DND-41 (cell line): ENCODE data around the gene NEU3.

ENCODE experiments used
- ATAC-seq: fragments of 200-7000 bp; cut with Tn5 transposase; 3 replicates; pipeline ENCODE4 v1.9.1; 2021; ENCODE audit warnings: low read depth; ENCODE audit not compliant: insufficient read depth
- DNase-seq: peaks from one replicate; pipeline ENCODE4 v3.0.0-alpha.2; 2020
- H2AFZ ChIP-seq: 2 replicates; pipeline ENCODE4 v1.6.0; 2012; ENCODE audit warnings: low read depth, low read length
- H3K27ac ChIP-seq: 2 replicates; pipeline ENCODE4 v1.5.1; 2012; ENCODE audit warnings: low read length, inconsistent platforms
- H3K27me3 ChIP-seq: fragments of 200-600 bp; sonication (generic); 2 replicates; pipeline ENCODE4 v1.6.0; 2012; ENCODE audit warnings: low read length, mild to moderate bottlenecking, inconsistent platforms; ENCODE audit not compliant: insufficient read depth, poor library complexity
- H3K36me3 ChIP-seq: 2 replicates; pipeline ENCODE4 v1.5.1; 2012; ENCODE audit warnings: low read length, inconsistent platforms; ENCODE audit not compliant: insufficient read depth
- H3K4me1 ChIP-seq: 2 replicates; pipeline ENCODE4 v1.5.1; 2012; ENCODE audit warnings: mild to moderate bottlenecking, low read length; ENCODE audit not compliant: insufficient read depth
- H3K4me2 ChIP-seq: 2 replicates; pipeline ENCODE4 v1.6.0; 2012; ENCODE audit warnings: mild to moderate bottlenecking, moderate library complexity, low read length, inconsistent platforms; ENCODE audit not compliant: insufficient read depth
- H3K4me3 ChIP-seq, 2 experiments: fragments of 200-600 bp in 1 of 2; shearing (Covaris generic) in 1 of 2; 2 replicates each; pipeline ENCODE4 v1.5.1; 2012 to 2016; ENCODE audit warnings: inconsistent platforms in 2 of 2, low read length in 2 of 2, mild to moderate bottlenecking in 2 of 2, low read depth in 1 of 2, moderate library complexity in 1 of 2
- H3K79me2 ChIP-seq: 2 replicates; pipeline ENCODE4 v1.6.0; 2012; ENCODE audit warnings: low read length, inconsistent platforms; ENCODE audit not compliant: insufficient read depth
- H3K9ac ChIP-seq: 2 replicates; pipeline ENCODE4 v1.6.0; 2012; ENCODE audit warnings: low read depth, mild to moderate bottlenecking, inconsistent platforms, low read length, moderate library complexity
- H3K9me3 ChIP-seq: 2 replicates; pipeline ENCODE4 v1.5.1; 2012; ENCODE audit warnings: low read length, moderate library complexity, mild to moderate bottlenecking, inconsistent platforms; ENCODE audit not compliant: insufficient read depth, severe bottlenecking
- H4K20me1 ChIP-seq: 2 replicates; pipeline ENCODE4 v1.6.0; 2012; ENCODE audit warnings: low read length; ENCODE audit not compliant: insufficient read depth
- CTCF ChIP-seq: IDR thresholded peaks from 2 replicates; pipeline ENCODE4 v1.5.1; 2012; ENCODE audit warnings: borderline replicate concordance, low read length, moderate library complexity, mild to moderate bottlenecking; ENCODE audit not compliant: poor library complexity, severe bottlenecking; ENCODE audit errors: extremely low read depth
- EZH2 ChIP-seq: IDR thresholded peaks from 3 replicates; pipeline ENCODE4 v1.6.1; 2012; ENCODE audit warnings: borderline replicate concordance, low read depth, mild to moderate bottlenecking, moderate library complexity, low read length, inconsistent platforms; ENCODE audit not compliant: severe bottlenecking

NEU3 gene

GRCh38 chr11:75056814-75057213 is 68.1 kb downstream of the NEU3 start:
- ATAC-seq: no peak
- TF ChIP-seq EZH2 (no peak), CTCF (no peak)

GRCh38 chr11:75059299-75059698 is 70.6 kb downstream of the NEU3 start:
- no peaks in the 10 kb centered on the region for H3K9me3 ChIP-seq
- no peak for DNase-seq
- no peak overlapping the region for H3K9ac ChIP-seq
- no peak for ATAC-seq
- TF ChIP-seq EZH2 (no peak), CTCF (no peak)
- no peaks in the 10 kb centered on the region for H3K27me3 ChIP-seq
- H3K4me3 ChIP-seq: no peak overlapping the region
- H2AFZ ChIP-seq: no peak overlapping the region
- no peaks in the 10 kb centered on the region for H3K4me1 ChIP-seq
- H3K79me2 ChIP-seq: no peaks in the 10 kb centered on the region
- H3K4me2 ChIP-seq: no peak overlapping the region
- no peaks in the 10 kb centered on the region for H4K20me1 ChIP-seq
- no peak overlapping the region for H3K27ac ChIP-seq
- no peaks in the 10 kb centered on the region for H3K36me3 ChIP-seq

More at GRCh38 chr11:75056814-75057213, 68.1 kb downstream of the NEU3 start:
- Histone ChIP-seq H3K27ac (no peak overlapping the region), H3K4me1 (no peaks in the 10 kb centered on the region), H3K27me3 (no peaks in the 10 kb centered on the region), H4K20me1 (no peaks in the 10 kb centered on the region), H3K4me3 (no peak overlapping the region), H3K9me3 (peaks cover 8% of the 10 kb centered on the region), H2AFZ (no peak overlapping the region), H3K79me2 (no peaks in the 10 kb centered on the region), H3K9ac (no peak overlapping the region), H3K36me3 (no peaks in the 10 kb centered on the region), H3K4me2 (no peak overlapping the region)
- no peak for DNase-seq

GRCh38 chr11:75063741-75064314 is 75.1 kb downstream of the NEU3 start:
- DNase-seq: no peak
- no peak for ATAC-seq

More at GRCh38 chr11:75063741-75064314, 75.1 kb downstream of the NEU3 start:
- Histone ChIP-seq H3K9ac (no peak overlapping the region), H3K4me3 (no peak overlapping the region), H3K4me2 (no peak overlapping the region), H3K27me3 (no peaks in the 10 kb centered on the region), H3K4me1 (no peaks in the 10 kb centered on the region), H3K36me3 (no peaks in the 10 kb centered on the region), H3K9me3 (no peaks in the 10 kb centered on the region), H3K27ac (no peak overlapping the region), H3K79me2 (no peaks in the 10 kb centered on the region), H4K20me1 (no peaks in the 10 kb centered on the region), H2AFZ (no peak overlapping the region)
- TF ChIP-seq EZH2: no peak
- no peak for TF ChIP-seq CTCF
